IMR-90 (cell line): ENCODE results near the gene ZNF268. TPM values are rescaled to one million over a fixed set of nuclear protein-coding genes. Genes with fewer than 3 reads are reported as not detected.

Source experiments
- ATAC-seq: fragments of 200-7000 bp; cut with Tn5 transposase; 2 replicates; pipeline ENCODE4 v1.9.1; 2020; ENCODE audit warnings: low read depth, mild to moderate bottlenecking, moderate library complexity
- BruUV-seq: library from RNA; stranded (reverse); fragments of 400-500 nt; replicated peaks from 2 replicates; lab custom pipeline; 2021; lab: Mats Ljungman, UMichigan
- CTCF ChIA-PET: fragments of 300-600 bp; formaldehyde crosslinking; extraction: SDS; loops from one replicate; lab custom pipeline; 2021; ENCODE audit warnings: antibody characterized with exemption; lab: Yijun Ruan, JAX
- POLR2A ChIA-PET: fragments of 300-600 bp; sonication (Branson Sonifier 250); formaldehyde crosslinking; loops from one replicate; lab custom pipeline; 2022; ENCODE audit warnings: antibody characterized with exemption; ENCODE audit not compliant: unreplicated experiment; lab: Charles Lee
- DNase-seq: peaks from one replicate; pipeline ENCODE4 v3.0.0; 2013
- H2AFZ ChIP-seq: replicated peaks from 2 replicates; pipeline ENCODE3; 2013; ENCODE audit warnings: low read length, mild to moderate bottlenecking; ENCODE audit not compliant: poor library complexity
- H2AK5ac ChIP-seq: 2 replicates; pipeline ENCODE4 v1.6.1; 2013; ENCODE audit warnings: low read depth, low read length, inconsistent platforms
- H2AK9ac ChIP-seq: replicated peaks from 2 replicates; pipeline ENCODE3; 2013; ENCODE audit warnings: mild to moderate bottlenecking, low read depth, low read length, moderate library complexity; ENCODE audit not compliant: poor library complexity
- H2BK120ac ChIP-seq: 2 replicates; pipeline ENCODE4 v1.6.1; 2013; ENCODE audit warnings: low read depth, low read length, inconsistent platforms
- H2BK15ac ChIP-seq: 3 replicates; pipeline ENCODE4 v1.6.1; 2013; ENCODE audit warnings: low read depth, low read length, inconsistent platforms
- H2BK20ac ChIP-seq: 2 replicates; pipeline ENCODE4 v1.6.1; 2013; ENCODE audit warnings: low read depth, mild to moderate bottlenecking, inconsistent platforms, low read length, moderate library complexity
- H2BK5ac ChIP-seq: 2 replicates; pipeline ENCODE4 v1.6.1; 2013; ENCODE audit warnings: mild to moderate bottlenecking, low read depth, low read length, inconsistent platforms; ENCODE audit not compliant: poor library complexity, severe bottlenecking
- H3K14ac ChIP-seq: replicated peaks from 2 replicates; pipeline ENCODE4 v1.6.1; 2013; ENCODE audit warnings: low read depth, low read length, inconsistent platforms
- H3K18ac ChIP-seq: 2 replicates; pipeline ENCODE4 v1.6.1; 2013; ENCODE audit warnings: low read depth, low read length, control low read depth
- H3K23ac ChIP-seq: 2 replicates; pipeline ENCODE4 v1.6.1; 2013; ENCODE audit warnings: low read depth, low read length, inconsistent platforms
- H3K27ac ChIP-seq: 2 replicates; pipeline ENCODE4 v1.5.1; 2013; ENCODE audit warnings: mild to moderate bottlenecking, control low read depth, low read length; ENCODE audit not compliant: insufficient read depth
- H3K27me3 ChIP-seq: 2 replicates; pipeline ENCODE4 v1.6.1; 2013; ENCODE audit warnings: low read length; ENCODE audit not compliant: control insufficient read depth, insufficient read depth
- H3K36me3 ChIP-seq: 2 replicates; pipeline ENCODE4 v1.6.1; 2013; ENCODE audit warnings: low read length, mixed read lengths; ENCODE audit not compliant: control insufficient read depth, insufficient read depth
- H3K4ac ChIP-seq: 2 replicates; pipeline ENCODE4 v1.6.1; 2013; ENCODE audit warnings: low read depth, low read length, inconsistent platforms
- H3K4me1 ChIP-seq: 2 replicates; pipeline ENCODE4 v1.6.1; 2013; ENCODE audit warnings: low read length, mixed read lengths; ENCODE audit not compliant: control insufficient read depth, insufficient read depth
- H3K4me2 ChIP-seq: 2 replicates; pipeline ENCODE4 v1.6.1; 2013; ENCODE audit warnings: low read depth, mild to moderate bottlenecking, control low read depth, low read length, moderate library complexity
- H3K4me3 ChIP-seq: 2 replicates; pipeline ENCODE4 v1.5.1; 2013; ENCODE audit warnings: low read depth, mild to moderate bottlenecking, control low read depth, low read length, moderate library complexity; ENCODE audit not compliant: insufficient read depth
- H3K56ac ChIP-seq: 2 replicates; pipeline ENCODE4 v1.6.1; 2013; ENCODE audit warnings: low read length, inconsistent platforms; ENCODE audit not compliant: insufficient read depth; ENCODE audit errors: extremely low read depth
- H3K79me1 ChIP-seq, 2 experiments: 2 replicates each; pipeline ENCODE4 v1.6.1; 2013; ENCODE audit warnings: low read length in 2 of 2, inconsistent platforms in 1 of 2, low read depth in 1 of 2
- H3K9ac ChIP-seq: 2 replicates; pipeline ENCODE4 v1.6.1; 2013; ENCODE audit warnings: low read depth, low read length, control low read depth
- H3K9me1 ChIP-seq: 2 replicates; pipeline ENCODE4 v1.6.1; 2013; ENCODE audit warnings: low read length, inconsistent platforms; ENCODE audit not compliant: insufficient read depth
- H3K9me3 ChIP-seq: 2 replicates; pipeline ENCODE4 v1.6.1; 2013; ENCODE audit warnings: low read length; ENCODE audit not compliant: control insufficient read depth, insufficient read depth
- H4K20me1 ChIP-seq: 2 replicates; pipeline ENCODE4 v1.6.1; 2013; ENCODE audit warnings: low read length, inconsistent platforms; ENCODE audit not compliant: insufficient read depth
- H4K5ac ChIP-seq: 2 replicates; pipeline ENCODE4 v1.6.1; 2013; ENCODE audit warnings: mild to moderate bottlenecking, low read depth, low read length, control low read depth
- H4K8ac ChIP-seq, 2 experiments: 2 replicates each; pipeline ENCODE4 v1.6.1; 2013; ENCODE audit warnings: low read depth in 2 of 2, low read length in 2 of 2, control low read depth in 1 of 2, inconsistent platforms in 1 of 2
- H4K91ac ChIP-seq: 2 replicates; pipeline ENCODE4 v1.6.1; 2013; ENCODE audit warnings: low read depth, low read length, inconsistent platforms; ENCODE audit not compliant: insufficient read depth
- CEBPB ChIP-seq: IDR thresholded peaks from 2 replicates; pipeline ENCODE4 v1.6.1; 2012; ENCODE audit warnings: low read depth, low read length, improper control_type of control experiment
- CHD1 ChIP-seq: IDR thresholded peaks from 2 replicates; pipeline ENCODE4 v1.6.1; 2012; ENCODE audit warnings: low read depth, low read length, improper control_type of control experiment
- CTCF ChIP-seq: conservative IDR thresholded peaks from 2 replicates; pipeline ENCODE4 v1.5.1; 2012; ENCODE audit warnings: mild to moderate bottlenecking, low read depth, low read length, improper control_type of control experiment
- ELK1 ChIP-seq: fragments of 150-350 bp; IDR thresholded peaks from 2 replicates; pipeline ENCODE4 v1.6.1; 2016; ENCODE audit warnings: low read depth, mild to moderate bottlenecking, low read length, moderate library complexity, borderline replicate concordance
- MAFK ChIP-seq: IDR thresholded peaks from 2 replicates; pipeline ENCODE4 v1.6.1; 2012; ENCODE audit warnings: low read depth, low read length, improper control_type of control experiment
- MXI1 ChIP-seq: IDR thresholded peaks from 2 replicates; pipeline ENCODE4 v1.6.1; 2012; ENCODE audit warnings: low read depth, mild to moderate bottlenecking, low read length, moderate library complexity, borderline replicate concordance
- NFE2L2 ChIP-seq: fragments of 150-350 bp; IDR thresholded peaks from 2 replicates; pipeline ENCODE4 v1.6.1; 2016; ENCODE audit warnings: low read depth, mild to moderate bottlenecking, low read length
- POLR2A ChIP-seq: IDR thresholded peaks from 2 replicates; pipeline ENCODE4 v1.6.1; 2012; ENCODE audit warnings: mild to moderate bottlenecking, low read depth, low read length
- RFX5 ChIP-seq: IDR thresholded peaks from 2 replicates; pipeline ENCODE4 v1.8.0; 2012; ENCODE audit warnings: low read depth, mild to moderate bottlenecking, low read length, moderate library complexity
- USF2 ChIP-seq: fragments of 150-350 bp; IDR thresholded peaks from 2 replicates; pipeline ENCODE4 v1.6.1; 2017; ENCODE audit warnings: mild to moderate bottlenecking, antibody characterized with exemption, low read length, low read depth
- WGBS, 2 experiments: methylation state at CpG; one replicate each; pipeline versions ENCODE4 v1.1.5 to v1.1.7; 2013; ENCODE audit warnings: missing lambda C conversion rate in 2 of 2; ENCODE audit not compliant: insufficient read length in 1 of 2; ENCODE audit errors: extremely low coverage in 2 of 2; 5-methylcytosine and 5-hydroxymethylcytosine counted together
- dilution Hi-C: fragments of 300-500 bp; cut with HindIII; formaldehyde crosslinking; loops from one replicate; pipeline ENCODE4 v1.14.3; 2018; ENCODE audit warnings: low sequenced_read_pairs; ENCODE audit not compliant: unreplicated experiment
- in situ Hi-C: fragments of 300-500 bp; cut with MboI; formaldehyde crosslinking; loops from 3 replicates; pipeline ENCODE4 v1.14.3; 2019; ENCODE audit warnings: low sequenced_read_pairs, inconsistent platforms, mixed read lengths
- intact Hi-C: fragments of 100-400 bp; cut with micrococcal nuclease; formaldehyde crosslinking; loops from 2 replicates; pipeline ENCODE4 v1.10.0; 2022
- polyA plus RNA-seq, 3 experiments: library from polyadenylated mRNA; depleted of rRNA; stranded (reverse); fragments of >200 nt; gene quantifications; 2 replicates each; pipeline ENCODE4 v1.2.3, GENCODE V29; 2012; ENCODE audit warnings: low replicate concordance in 1 of 3
- total RNA-seq: library from RNA; depleted of rRNA; stranded (reverse); fragments of >200 nt; gene quantifications from 2 replicates; pipeline ENCODE4 v1.2.3, GENCODE V29; 2012

Gene ZNF268
- total and polyA plus RNA-seq, 2 of the 4 experiments (the other 2 are of a cell fraction) = 6.7 to 54.5 TPM

- DNase-seq (no peak), ATAC-seq (no peak)
- H2AK9ac ChIP-seq = no peak overlapping the region
- no peaks in the 10 kb centered on the region for H3K4me1 ChIP-seq
- no peak overlapping the region for H3K4ac ChIP-seq
- H4K20me1 ChIP-seq = no peaks in the 10 kb centered on the region
- no peak overlapping the region for H2BK20ac ChIP-seq
- H3K27ac ChIP-seq = no peak overlapping the region
- no peak overlapping the region for H3K56ac ChIP-seq
- dilution Hi-C loops = no loop called here
- H2BK5ac ChIP-seq = no peak overlapping the region
- intact Hi-C loops = no loop called here
- H3K23ac ChIP-seq = no peak overlapping the region
- no peak overlapping the region for H2BK120ac ChIP-seq
- H3K18ac ChIP-seq = no peak overlapping the region
- H4K91ac ChIP-seq = no peak overlapping the region
- in situ Hi-C loops = no loop called here
- H2AFZ ChIP-seq = no peak overlapping the region
- H4K8ac ChIP-seq = no peak overlapping the region
- no peaks in the 10 kb centered on the region for H3K9me3 ChIP-seq
- H3K4me2 ChIP-seq = no peak overlapping the region
- no peak overlapping the region for H2BK15ac ChIP-seq
- no peak overlapping the region for H3K14ac ChIP-seq
- no peak overlapping the region for H2AK5ac ChIP-seq
- WGBS, 2 experiments = no CpG with 5 or more reads among the region's 33 CpGs
- no peaks in the 10 kb centered on the region for H3K36me3 ChIP-seq
- no TSS peak for BruUV-seq
- no peak overlapping the region for H3K9ac ChIP-seq
- no peaks in the 10 kb centered on the region for H3K9me1 ChIP-seq
- TF ChIP-seq POLR2A = no peak
- no peak for TF ChIP-seq CHD1
- no peak for TF ChIP-seq RFX5
- TF ChIP-seq CTCF = no peak
- no peak for TF ChIP-seq ELK1
- no peak for TF ChIP-seq USF2
- TF ChIP-seq NFE2L2 = no peak
- no peak for TF ChIP-seq CEBPB
- no peak for TF ChIP-seq MAFK
- TF ChIP-seq MXI1 = no peak
- no peaks in the 10 kb centered on the region for H3K79me1 ChIP-seq
- no peak overlapping the region for H3K4me3 ChIP-seq
- ChIA-PET CTCF (no interaction called here), POLR2A (no interaction called here)
- H3K27me3 ChIP-seq = no peaks in the 10 kb centered on the region
- H4K5ac ChIP-seq = no peak overlapping the region
Measured at GRCh38 chr12:133264173-133264572, 82.9 kb downstream of the ZNF268 start.
